ENCODE measurements around the gene HDGFL1.

DNA sequence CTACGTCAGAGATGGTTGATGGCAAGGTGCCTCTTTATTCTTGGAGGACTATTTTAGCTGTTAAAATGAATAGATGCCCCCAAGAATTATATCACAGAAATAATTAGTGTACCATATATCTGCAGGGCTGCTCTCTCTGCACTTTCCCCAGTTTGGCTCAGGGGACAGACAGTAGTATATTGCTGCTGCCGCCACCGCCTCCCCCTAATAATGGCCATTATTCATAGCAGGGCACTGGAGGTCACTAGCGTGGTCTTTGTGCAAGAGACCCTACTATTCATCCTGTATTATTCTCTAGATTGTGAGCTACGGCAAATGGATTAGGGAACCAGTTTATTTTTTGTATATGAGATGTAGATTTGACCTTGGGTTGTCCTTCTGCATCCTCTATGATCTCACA lies 11.0 kb downstream of the HDGFL1 start:
- TF ChIP-seq CTCF (conservative IDR thresholded peaks at IDR 0.05; ENCODE audit: low read depth in 2 of 2): no peak
- no peak for TF ChIP-seq EZH2 (IDR thresholded peaks at IDR 0.05; ENCODE audit: low read depth, unreplicated experiment)
- TF ChIP-seq EZH2phosphoT487 (IDR thresholded peaks at IDR 0.05; ENCODE audit: unreplicated experiment): no peak
- TF ChIP-seq CREB1 (CRISPR knock-in tag; IDR thresholded peaks at IDR 0.05; ENCODE audit: low read depth): no peak
- TF ChIP-seq JUNB (IDR thresholded peaks at IDR 0.05; ENCODE audit: unreplicated experiment): no peak
- no peak for TF ChIP-seq POLR2AphosphoS5 (IDR thresholded peaks at IDR 0.05; ENCODE audit: low read depth)
